ENCODE measurements around the gene CCL4.

Gene CCL4

GRCh38 chr17:36131421-36131820, 27.8 kb downstream of the CCL4 start:
- no peak for DNase-seq
- in situ Hi-C loops (cut with HindIII; ENCODE audit: low pct_ligation_motif_present, low pct_unique_long_range_greater_than_20kb, low sequenced_read_pairs) = no loop called here

GRCh38 chr17:36131931-36132330, 28.3 kb downstream of the CCL4 start:
- no peak for DNase-seq
- in situ Hi-C loops (cut with HindIII; ENCODE audit: low pct_ligation_motif_present, low pct_unique_long_range_greater_than_20kb, low sequenced_read_pairs) = no loop called here

GRCh38 chr17:36132421-36132831, 28.8 kb downstream of the CCL4 start:
- DNase-seq = no peak
- in situ Hi-C loops (cut with HindIII; ENCODE audit: low pct_ligation_motif_present, low pct_unique_long_range_greater_than_20kb, low sequenced_read_pairs) = no loop called here

DNA sequence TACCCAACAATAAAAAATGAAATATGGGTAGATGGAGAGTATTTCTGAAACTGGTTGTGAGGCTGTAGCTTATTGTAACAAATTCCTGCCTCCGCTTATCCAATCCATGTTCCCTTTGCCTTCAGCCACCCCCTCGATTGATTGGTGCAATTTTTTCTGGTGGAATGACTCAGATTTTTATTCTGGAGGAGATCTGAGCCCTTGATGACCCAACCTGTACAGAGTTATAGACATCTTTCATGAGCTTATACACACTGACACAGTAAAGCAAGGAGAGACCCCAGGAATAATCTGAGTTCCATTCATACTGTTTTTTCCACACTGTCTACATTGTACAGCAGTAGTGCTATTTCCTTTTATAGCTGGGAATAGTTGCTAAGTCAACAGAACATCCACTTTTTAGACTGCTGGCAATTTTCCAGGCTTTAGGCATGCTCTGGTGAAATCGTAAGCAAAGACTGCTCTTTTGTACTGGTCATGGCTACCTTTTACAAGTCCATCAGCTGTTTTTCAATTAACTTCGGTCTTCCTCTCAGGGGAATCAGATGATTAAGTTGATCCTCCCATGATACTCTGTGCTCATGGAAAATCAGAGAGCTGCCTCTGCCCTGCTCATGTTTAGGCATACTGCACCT, 30.1 kb downstream of the CCL4 start:
- no peak for DNase-seq
- in situ Hi-C loops (cut with HindIII; ENCODE audit: low pct_ligation_motif_present, low pct_unique_long_range_greater_than_20kb, low sequenced_read_pairs) = no loop called here

GRCh38 chr17:36135465-36135864, 31.8 kb downstream of the CCL4 start:
- no peak for DNase-seq
- in situ Hi-C loops (cut with HindIII; ENCODE audit: low pct_ligation_motif_present, low pct_unique_long_range_greater_than_20kb, low sequenced_read_pairs) = no loop called here

DNA sequence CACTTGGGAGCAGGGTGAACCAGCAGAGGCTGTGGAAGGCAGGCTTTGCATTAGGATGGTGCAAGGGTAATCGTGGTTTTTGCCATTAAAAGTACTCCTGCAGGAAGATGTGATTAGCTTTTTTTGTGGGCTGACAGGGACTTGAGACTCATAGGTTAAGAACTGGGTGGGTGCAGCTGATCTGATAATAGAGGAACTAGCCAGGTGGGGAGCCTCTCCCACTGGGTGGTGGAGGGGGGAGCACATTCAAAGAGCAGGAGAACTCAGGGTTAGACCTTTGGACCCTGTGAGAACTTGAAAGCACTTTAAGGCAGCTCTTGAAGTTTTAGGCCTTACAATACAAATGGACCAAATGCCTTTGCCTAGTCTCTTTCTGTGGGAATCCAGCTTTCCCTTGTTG, 32.4 kb downstream of the CCL4 start:
- in situ Hi-C loops (cut with HindIII; ENCODE audit: low pct_ligation_motif_present, low pct_unique_long_range_greater_than_20kb, low sequenced_read_pairs) = no loop called here
- DNase-seq = no peak

DNA sequence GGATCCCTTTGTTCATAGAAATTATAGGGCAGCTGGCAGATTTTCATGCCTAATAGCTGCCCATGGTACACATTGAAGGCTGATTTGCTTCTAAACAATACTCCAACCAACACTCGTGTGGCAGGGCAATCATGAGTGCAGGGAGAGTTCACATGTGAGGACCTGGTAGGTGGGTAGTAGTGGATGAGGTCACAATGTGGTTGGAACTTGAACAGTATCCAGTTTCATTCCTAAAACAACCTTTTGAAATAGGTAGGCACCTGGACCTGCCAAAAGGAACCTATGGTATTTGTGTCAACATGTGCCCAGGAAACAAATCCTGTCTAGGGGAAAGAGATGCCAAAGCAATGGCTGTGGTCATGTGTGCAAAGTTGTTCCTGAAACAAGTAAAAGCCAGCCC, 32.8 kb downstream of the CCL4 start:
- in situ Hi-C loops (cut with HindIII; ENCODE audit: low pct_ligation_motif_present, low pct_unique_long_range_greater_than_20kb, low sequenced_read_pairs) = no loop called here
- DNase-seq = no peak

GRCh38 chr17:36142235-36142634, 38.6 kb downstream of the CCL4 start:
- DNase-seq = no peak
- in situ Hi-C loops (cut with HindIII; ENCODE audit: low pct_ligation_motif_present, low pct_unique_long_range_greater_than_20kb, low sequenced_read_pairs) = no loop called here

- DNase-seq = no peak
- in situ Hi-C loops (cut with HindIII; ENCODE audit: low pct_ligation_motif_present, low pct_unique_long_range_greater_than_20kb, low sequenced_read_pairs) = no loop called here
These were observed 39.2 kb downstream of the CCL4 start for GRCh38 chr17:36142806-36143205.

- in situ Hi-C loops (cut with HindIII; ENCODE audit: low pct_ligation_motif_present, low pct_unique_long_range_greater_than_20kb, low sequenced_read_pairs) = no loop called here
- no peak for DNase-seq
These were observed 40.4 kb downstream of the CCL4 start for GRCh38 chr17:36144014-36144413.

DNA sequence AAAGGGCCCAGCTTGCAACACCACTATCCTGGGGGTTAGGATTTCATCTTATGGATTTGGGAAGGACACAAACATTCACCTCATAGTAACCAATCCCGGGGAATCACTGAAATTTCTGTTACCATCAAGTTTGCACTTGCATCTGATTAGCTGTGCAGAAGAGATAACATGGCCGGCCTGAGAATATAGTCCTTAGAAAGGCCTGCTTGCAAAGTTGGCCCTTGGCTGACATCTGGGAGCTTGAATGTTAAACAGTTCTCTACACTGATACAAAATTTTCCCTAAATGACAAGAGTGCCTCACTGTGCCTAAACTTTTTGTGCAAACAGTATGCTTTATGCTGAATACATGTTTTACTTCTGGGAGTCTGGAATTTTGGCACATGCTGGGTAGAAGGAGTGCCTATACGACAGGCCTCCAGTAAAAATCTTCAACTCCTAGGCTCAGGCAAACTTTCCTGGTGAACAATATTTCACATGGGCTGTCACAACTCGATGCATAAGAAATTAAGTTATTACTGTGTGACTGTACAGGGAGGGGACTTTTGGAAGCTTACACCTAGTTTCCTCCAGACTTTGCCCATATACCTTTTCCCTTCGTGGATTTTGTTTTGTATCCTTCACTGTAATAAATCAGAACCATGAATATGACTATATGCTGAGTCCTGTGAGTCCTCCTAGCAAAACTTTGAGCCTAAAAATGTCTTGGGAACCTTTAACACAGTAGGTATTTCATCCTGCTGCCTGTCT, 41.5 kb downstream of the CCL4 start:
- no peak for DNase-seq
- in situ Hi-C loops (cut with HindIII; ENCODE audit: low pct_ligation_motif_present, low pct_unique_long_range_greater_than_20kb, low sequenced_read_pairs) = no loop called here

- DNase-seq = no peak
- in situ Hi-C loops (cut with HindIII; ENCODE audit: low pct_ligation_motif_present, low pct_unique_long_range_greater_than_20kb, low sequenced_read_pairs) = no loop called here
These were observed 44.0 kb downstream of the CCL4 start for GRCh38 chr17:36147601-36148000.

GRCh38 chr17:36148559-36149295, 45.1 kb downstream of the CCL4 start:
- in situ Hi-C loops (cut with HindIII; ENCODE audit: low pct_ligation_motif_present, low pct_unique_long_range_greater_than_20kb, low sequenced_read_pairs) = no loop called here
- DNase-seq = peak; percentile 60

GRCh38 chr17:36149296-36149820, 45.7 kb downstream of the CCL4 start:
- peak; percentile 42 for DNase-seq
- in situ Hi-C loops (cut with HindIII; ENCODE audit: low pct_ligation_motif_present, low pct_unique_long_range_greater_than_20kb, low sequenced_read_pairs) = no loop called here

DNA sequence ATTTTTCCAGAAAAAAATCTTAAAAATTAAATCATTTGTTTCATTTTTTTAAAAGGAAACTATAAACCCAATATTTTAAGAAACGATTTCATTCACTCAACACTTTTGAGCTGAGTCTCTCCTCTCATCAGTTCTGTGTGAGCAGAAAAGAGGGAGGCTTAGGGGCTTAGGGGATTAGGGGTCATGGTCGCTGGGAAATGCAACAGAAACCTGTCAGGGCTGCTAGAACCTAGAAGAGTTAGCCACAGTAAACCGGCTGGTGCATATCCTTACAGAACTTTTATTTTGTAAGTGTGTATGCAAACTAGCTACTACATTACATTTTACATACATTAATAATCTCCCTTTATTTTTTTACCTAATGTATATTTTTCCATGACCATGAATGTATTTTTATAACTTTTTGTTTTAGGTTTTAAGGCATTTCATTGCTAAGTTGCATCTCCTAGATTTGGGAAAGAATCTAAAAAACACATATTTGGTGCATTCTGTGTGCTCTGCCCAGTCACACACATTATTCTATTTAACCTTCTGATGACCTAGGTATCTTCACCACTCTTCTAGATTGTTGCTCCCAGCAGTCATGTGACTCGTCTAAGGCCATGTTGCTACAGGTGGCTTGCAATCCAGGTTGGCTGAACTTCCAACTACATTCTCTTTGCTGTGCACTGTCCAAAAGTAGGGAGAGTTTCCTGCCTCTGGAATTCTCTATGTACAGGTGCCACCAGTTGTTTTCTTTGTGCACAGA, 48.4 kb downstream of the CCL4 start:
- DNase-seq = no peak
- in situ Hi-C loops (cut with HindIII; ENCODE audit: low pct_ligation_motif_present, low pct_unique_long_range_greater_than_20kb, low sequenced_read_pairs) = no loop called here

DNA sequence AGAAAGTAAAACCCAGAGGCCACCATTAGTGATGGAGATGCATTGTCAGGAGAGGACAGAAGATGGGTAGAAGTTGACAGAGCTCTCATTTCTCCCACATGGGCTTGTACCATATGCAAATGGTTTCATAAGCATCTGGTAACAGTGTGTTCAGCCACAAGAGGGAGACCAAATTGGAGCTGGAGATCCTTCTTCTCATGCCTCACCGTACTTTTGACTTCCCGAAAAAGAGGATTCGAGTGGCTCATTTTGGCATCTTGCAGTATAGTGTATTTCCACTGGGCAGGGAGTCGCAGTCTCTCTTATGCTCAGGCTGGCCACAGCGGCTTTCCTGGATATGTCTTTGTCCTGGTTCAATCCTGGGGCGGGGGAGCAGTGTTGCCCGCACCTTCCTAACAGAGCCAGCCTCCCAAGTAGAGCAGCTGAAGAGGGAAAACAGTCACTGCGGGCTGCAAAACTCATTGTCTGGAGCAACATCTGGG, 49.1 kb downstream of the CCL4 start:
- no peak for DNase-seq
- in situ Hi-C loops (cut with HindIII; ENCODE audit: low pct_ligation_motif_present, low pct_unique_long_range_greater_than_20kb, low sequenced_read_pairs) = no loop called here

DNA sequence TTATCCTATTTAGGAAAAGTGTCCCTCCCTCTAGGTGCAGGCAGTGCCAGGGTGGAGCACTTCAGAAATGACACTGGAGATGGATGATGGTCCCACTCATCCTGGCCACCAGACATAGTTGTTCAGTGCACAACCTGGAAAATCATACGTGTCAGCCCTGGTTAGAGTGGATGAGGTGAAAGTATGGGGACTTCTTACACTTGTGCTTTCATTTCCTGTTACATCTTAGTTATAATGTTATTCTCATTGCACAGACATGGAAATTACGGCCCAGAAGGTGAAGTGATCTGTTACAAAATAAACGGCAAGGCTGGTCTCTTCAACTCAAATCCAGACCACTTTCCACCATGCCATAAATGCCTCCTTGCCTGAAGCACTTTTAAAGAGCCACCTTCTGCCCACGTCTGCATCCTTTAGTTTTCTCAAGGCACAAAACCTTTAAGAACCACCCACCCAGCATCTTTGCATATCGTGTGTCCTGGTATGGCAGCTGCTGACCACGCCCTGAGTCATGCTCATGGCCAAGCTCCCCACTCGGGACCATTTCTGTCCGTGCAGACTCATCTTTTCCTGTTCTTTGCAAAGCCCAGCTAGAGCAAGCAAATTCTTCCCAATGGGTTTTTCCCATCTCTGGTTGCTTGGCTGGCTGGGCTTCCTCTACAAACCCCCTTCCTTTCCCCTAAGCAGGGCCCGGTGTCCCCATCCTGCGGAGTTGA, 50.4 kb downstream of the CCL4 start:
- no peak for DNase-seq
- in situ Hi-C loops (cut with HindIII; ENCODE audit: low pct_ligation_motif_present, low pct_unique_long_range_greater_than_20kb, low sequenced_read_pairs) = no loop called here
